Calu3 (cell line): ENCODE measurements around the gene SLC39A11. TPM values are rescaled to one million over a fixed set of nuclear protein-coding genes. Genes with fewer than 3 reads are reported as not detected.

Experiments
- BruUV-seq: library from RNA; stranded (reverse); fragments of 400-500 nt; replicated peaks from 2 replicates; lab custom pipeline; 2021; lab: Mats Ljungman, UMichigan
- CTCF ChIA-PET: fragments of 300-600 bp; sonication (Branson Sonifier 250); formaldehyde crosslinking; loops from one replicate; lab custom pipeline; 2022; ENCODE audit warnings: antibody characterized with exemption; lab: Charles Lee
- DNase-seq: peaks from one replicate; pipeline ENCODE4 v3.0.0; 2022
- H3K27ac Mint-ChIP-seq: one replicate; pipeline ENCODE4 v1.8.0; 2022; ENCODE audit warnings: mixed read lengths; ENCODE audit not compliant: unreplicated experiment
- H3K27me3 Mint-ChIP-seq: one replicate; pipeline ENCODE4 v1.8.0; 2022; ENCODE audit warnings: mixed read lengths; ENCODE audit not compliant: unreplicated experiment
- H3K36me3 Mint-ChIP-seq: one replicate; pipeline ENCODE4 v1.8.0; 2022; ENCODE audit warnings: mild to moderate bottlenecking, moderate library complexity, mixed read lengths; ENCODE audit not compliant: insufficient read depth, unreplicated experiment
- H3K4me1 Mint-ChIP-seq: one replicate; pipeline ENCODE4 v1.8.0; 2022; ENCODE audit warnings: mild to moderate bottlenecking, low read depth, mixed read lengths; ENCODE audit not compliant: unreplicated experiment
- H3K4me3 Mint-ChIP-seq: one replicate; pipeline ENCODE4 v1.8.0; 2022; ENCODE audit warnings: mild to moderate bottlenecking, low read depth, moderate library complexity, mixed read lengths; ENCODE audit not compliant: unreplicated experiment
- H3K9me3 Mint-ChIP-seq: one replicate; pipeline ENCODE4 v1.8.0; 2022; ENCODE audit warnings: low read depth, mixed read lengths; ENCODE audit not compliant: unreplicated experiment
- CTCF ChIP-seq: fragments of 200-600 bp; IDR thresholded peaks from one replicate; pipeline ENCODE4 v1.8.0; 2022; ENCODE audit warnings: antibody characterized with exemption; ENCODE audit not compliant: unreplicated experiment
- intact Hi-C: fragments of 100-400 bp; cut with micrococcal nuclease; formaldehyde crosslinking; loops from one replicate; pipeline ENCODE4 v1.10.0; 2022; ENCODE audit not compliant: unreplicated experiment
- total RNA-seq: library from RNA; stranded (reverse); gene quantifications from 2 replicates; pipeline ENCODE4 v1.2.3, GENCODE V29; 2022

The SLC39A11 gene
- total RNA-seq, 1 experiment from 2014 or later = 60.3 TPM

GRCh38 chr17:72927146-72927545, 165.3 kb downstream of the SLC39A11 start:
- no peak for TF ChIP-seq CTCF
- no TSS peak for BruUV-seq
- H3K27me3 Mint-ChIP-seq = no peaks in the 10 kb centered on the region
- H3K27ac Mint-ChIP-seq = no peak overlapping the region
- H3K36me3 Mint-ChIP-seq = no peaks in the 10 kb centered on the region
- peaks cover 25% of the 10 kb centered on the region for H3K4me1 Mint-ChIP-seq
- intact Hi-C loops = no loop called here
- CTCF ChIA-PET = no interaction called here
- H3K4me3 Mint-ChIP-seq = no peak overlapping the region
- DNase-seq = no peak
- no peaks in the 10 kb centered on the region for H3K9me3 Mint-ChIP-seq

GRCh38 chr17:72926171-72926570, 166.3 kb downstream of the SLC39A11 start:
- Mint-ChIP-seq H3K36me3 (no peaks in the 10 kb centered on the region), H3K4me1 (peaks cover 15% of the 10 kb centered on the region), H3K4me3 (no peak overlapping the region), H3K27ac (no peak overlapping the region), H3K27me3 (no peaks in the 10 kb centered on the region), H3K9me3 (no peaks in the 10 kb centered on the region)
- intact Hi-C loops = no loop called here
- no peak for TF ChIP-seq CTCF
- no peak for DNase-seq
- no TSS peak for BruUV-seq
- CTCF ChIA-PET = no interaction called here

DNA sequence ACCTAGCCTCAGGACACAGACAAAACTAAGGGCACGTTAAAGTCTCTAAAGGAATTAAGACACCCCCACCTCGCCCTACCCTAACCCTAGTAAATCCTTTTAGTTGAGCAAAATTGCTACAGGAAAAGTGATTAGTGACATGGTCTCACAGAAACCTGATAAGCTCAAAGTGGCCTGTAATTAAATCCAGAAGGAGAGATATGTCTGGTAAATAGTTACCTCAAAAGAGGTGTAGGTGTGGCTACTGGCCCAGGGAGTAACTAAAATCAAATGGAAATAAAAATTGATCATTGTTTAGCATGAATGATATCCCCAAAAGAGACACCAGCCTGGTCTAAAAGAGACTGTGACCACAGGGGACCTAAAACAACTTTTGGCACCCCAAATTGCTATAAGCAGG, 168.3 kb downstream of the SLC39A11 start:
- CTCF ChIA-PET = no interaction called here

GRCh38 chr17:72922219-72922618, 170.3 kb downstream of the SLC39A11 start:
- intact Hi-C loops = no loop called here
- no peak overlapping the region for H3K27ac Mint-ChIP-seq
- H3K27me3 Mint-ChIP-seq = no peaks in the 10 kb centered on the region
- TF ChIP-seq CTCF = no peak
- H3K4me1 Mint-ChIP-seq = no peaks in the 10 kb centered on the region
- H3K36me3 Mint-ChIP-seq = no peaks in the 10 kb centered on the region
- peaks cover 1% of the 10 kb centered on the region for H3K9me3 Mint-ChIP-seq
- CTCF ChIA-PET = no interaction called here
- no peak overlapping the region for H3K4me3 Mint-ChIP-seq
- BruUV-seq = no TSS peak
- no peak for DNase-seq

More for the DNA sequence above, 168.3 kb downstream of the SLC39A11 start:
- H3K4me1 Mint-ChIP-seq = peaks cover 9% of the 10 kb centered on the region
- no peak for DNase-seq
- intact Hi-C loops = no loop called here
- BruUV-seq = no TSS peak
- no peak for TF ChIP-seq CTCF
- no peak overlapping the region for H3K4me3 Mint-ChIP-seq
- H3K9me3 Mint-ChIP-seq = no peaks in the 10 kb centered on the region
- H3K36me3 Mint-ChIP-seq = no peaks in the 10 kb centered on the region
- no peaks in the 10 kb centered on the region for H3K27me3 Mint-ChIP-seq
- no peak overlapping the region for H3K27ac Mint-ChIP-seq
